Chondrocyte (in vitro differentiated cells): Measurements from ENCODE around the gene ACP1. TPM values are rescaled to one million over a fixed set of nuclear protein-coding genes. Genes with fewer than 3 reads are reported as not detected.

Experiments
- DNase-seq: peaks from one replicate; pipeline ENCODE4 v3.0.0; 2021; ENCODE audit warnings: mixed read lengths, low spot score
- H3K27ac Mint-ChIP-seq: one replicate; pipeline ENCODE4 v1.8.0; 2021; ENCODE audit warnings: mild to moderate bottlenecking, moderate library complexity, mixed read lengths; ENCODE audit not compliant: unreplicated experiment
- H3K27me3 Mint-ChIP-seq: 2 replicates; pipeline ENCODE4 v1.8.0; 2021; ENCODE audit warnings: low read depth, mixed read lengths
- H3K36me3 Mint-ChIP-seq: 2 replicates; pipeline ENCODE4 v1.8.0; 2021; ENCODE audit warnings: low read depth, mixed read lengths
- H3K4me1 Mint-ChIP-seq: 2 replicates; pipeline ENCODE4 v1.8.0; 2021; ENCODE audit warnings: low read depth, mild to moderate bottlenecking, mixed read lengths
- H3K4me3 Mint-ChIP-seq: one replicate; pipeline ENCODE4 v1.8.0; 2021; ENCODE audit warnings: mild to moderate bottlenecking, moderate library complexity, mixed read lengths; ENCODE audit not compliant: unreplicated experiment
- H3K9me3 Mint-ChIP-seq: 2 replicates; pipeline ENCODE4 v1.8.0; 2021; ENCODE audit warnings: low read depth, mixed read lengths
- CTCF ChIP-seq: fragments of 200-600 bp; sonication (generic); IDR thresholded peaks from 2 replicates; pipeline ENCODE4 v1.5.0; 2021; ENCODE audit warnings: antibody characterized with exemption, mild to moderate bottlenecking, moderate library complexity
- total RNA-seq: library from RNA; stranded (reverse); gene quantifications from 3 replicates; pipeline ENCODE4 v1.2.1, GENCODE V29; 2021

Gene ACP1
- total RNA-seq, 1 donor from 2014 or later, result 79.6 TPM

GRCh38 chr2:295090-295489, 30.3 kb downstream of the ACP1 start:
- TF ChIP-seq CTCF, result no peak
- Mint-ChIP-seq H3K27me3 (peaks cover 15% of the 10 kb centered on the region), H3K27ac (no peak overlapping the region), H3K9me3 (no peaks in the 10 kb centered on the region), H3K4me1 (peaks cover 2% of the 10 kb centered on the region), H3K4me3 (no peak overlapping the region), H3K36me3 (peaks cover 7% of the 10 kb centered on the region)
- DNase-seq, result no peak

GRCh38 chr2:296354-296753, 31.6 kb downstream of the ACP1 start:
- H3K4me1 Mint-ChIP-seq, result no peaks in the 10 kb centered on the region
- peaks cover 15% of the 10 kb centered on the region for H3K27me3 Mint-ChIP-seq
- H3K9me3 Mint-ChIP-seq, result peaks cover 6% of the 10 kb centered on the region
- H3K36me3 Mint-ChIP-seq, result peaks cover 7% of the 10 kb centered on the region
- no peak for TF ChIP-seq CTCF
- H3K4me3 Mint-ChIP-seq, result no peak overlapping the region
- no peak for DNase-seq
- H3K27ac Mint-ChIP-seq, result no peak overlapping the region

GRCh38 chr2:305366-305765, 40.6 kb downstream of the ACP1 start:
- Mint-ChIP-seq H3K4me1 (peaks cover 5% of the 10 kb centered on the region), H3K4me3 (no peak overlapping the region), H3K36me3 (peaks cover 2% of the 10 kb centered on the region), H3K27me3 (no peaks in the 10 kb centered on the region), H3K27ac (no peak overlapping the region), H3K9me3 (peaks cover 22% of the 10 kb centered on the region)
- no peak for DNase-seq
- no peak for TF ChIP-seq CTCF

GRCh38 chr2:309148-309953, 44.6 kb downstream of the ACP1 start:
- H3K27ac Mint-ChIP-seq, result peak overlapping the region; percentile 1
- DNase-seq, result no peak

GRCh38 chr2:309954-310510, 45.3 kb downstream of the ACP1 start:
- H3K27ac Mint-ChIP-seq, result no peak overlapping the region
- H3K4me3 Mint-ChIP-seq, result no peak overlapping the region
- no peak for TF ChIP-seq CTCF
- no peak for DNase-seq
- no peaks in the 10 kb centered on the region for H3K9me3 Mint-ChIP-seq
- H3K36me3 Mint-ChIP-seq, result no peaks in the 10 kb centered on the region
- H3K4me1 Mint-ChIP-seq, result peaks cover 5% of the 10 kb centered on the region
- no peaks in the 10 kb centered on the region for H3K27me3 Mint-ChIP-seq

More at GRCh38 chr2:309148-309953, 44.6 kb downstream of the ACP1 start:
- TF ChIP-seq CTCF, result no peak
- no peak overlapping the region for H3K4me3 Mint-ChIP-seq
- no peaks in the 10 kb centered on the region for H3K36me3 Mint-ChIP-seq
- H3K9me3 Mint-ChIP-seq, result no peaks in the 10 kb centered on the region
- H3K4me1 Mint-ChIP-seq, result peaks cover 5% of the 10 kb centered on the region
- no peaks in the 10 kb centered on the region for H3K27me3 Mint-ChIP-seq
